GM19193 (cell line): ENCODE measurements around the gene HLA-DQA1.

Source experiments
- POLR2A ChIP-seq: IDR thresholded peaks from 4 replicates; pipeline ENCODE4 v1.6.1; 2011; ENCODE audit not compliant: insufficient read depth, insufficient read length; ENCODE audit errors: extremely low read depth

Gene HLA-DQA1

DNA sequence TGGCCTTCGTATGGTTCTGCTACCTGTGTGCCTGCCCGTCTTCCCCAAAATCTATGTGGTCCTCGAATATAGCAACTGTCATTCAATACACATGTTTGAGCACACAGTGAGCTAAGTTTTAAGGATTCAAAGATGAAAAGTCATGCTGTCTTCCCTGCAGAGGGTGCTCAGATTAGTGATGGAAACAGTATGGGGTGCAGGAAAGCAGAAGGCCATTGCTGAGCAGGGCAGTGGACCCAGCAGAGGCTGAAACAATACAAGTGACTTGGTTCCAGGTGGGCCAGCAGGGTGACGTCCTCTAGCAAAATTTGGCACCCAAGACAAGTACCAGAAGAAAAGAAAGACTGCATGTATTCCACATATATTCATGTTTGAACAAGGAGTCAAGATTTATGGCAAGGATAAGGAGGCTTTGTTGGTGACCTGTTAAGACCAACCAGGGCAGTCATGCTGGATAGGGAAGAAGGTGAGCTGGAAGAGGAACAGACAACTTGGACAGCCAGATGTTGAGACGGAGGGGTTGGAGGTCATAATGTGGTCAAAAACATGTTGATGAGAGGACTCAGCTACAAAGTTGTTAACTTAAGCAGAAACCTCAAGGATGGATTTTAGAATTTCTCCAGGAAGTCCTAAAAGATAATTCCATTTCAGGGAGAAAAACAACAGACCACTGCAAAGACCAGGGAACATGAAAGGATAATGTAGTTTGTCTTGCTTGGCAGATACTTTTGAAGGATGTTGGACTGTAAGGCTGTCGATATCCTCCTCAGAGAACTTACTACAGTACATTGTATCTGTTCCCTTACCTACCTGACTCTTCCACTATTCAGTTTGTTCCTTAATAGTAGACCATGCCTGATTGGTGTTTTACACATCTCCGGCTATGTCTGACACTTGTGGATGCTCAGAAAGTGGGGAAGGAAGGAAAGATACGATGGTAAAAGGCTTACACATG is 2.5 kb downstream of the HLA-DQA1 start:
- TF ChIP-seq POLR2A = no peak

DNA sequence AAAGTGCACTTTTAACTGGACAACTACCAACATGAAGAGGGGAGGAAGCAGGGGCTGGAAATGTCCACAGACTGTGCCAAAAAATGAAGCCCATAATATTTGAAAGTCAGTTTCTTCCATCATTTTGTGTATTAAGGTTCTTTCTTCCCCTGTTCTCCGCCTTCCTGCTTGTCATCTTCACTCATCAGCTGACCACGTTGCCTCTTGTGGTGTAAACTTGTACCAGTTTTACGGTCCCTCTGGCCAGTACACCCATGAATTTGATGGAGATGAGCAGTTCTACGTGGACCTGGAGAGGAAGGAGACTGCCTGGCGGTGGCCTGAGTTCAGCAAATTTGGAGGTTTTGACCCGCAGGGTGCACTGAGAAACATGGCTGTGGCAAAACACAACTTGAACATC is 3.9 kb downstream of the HLA-DQA1 start:
- no peak for TF ChIP-seq POLR2A

DNA sequence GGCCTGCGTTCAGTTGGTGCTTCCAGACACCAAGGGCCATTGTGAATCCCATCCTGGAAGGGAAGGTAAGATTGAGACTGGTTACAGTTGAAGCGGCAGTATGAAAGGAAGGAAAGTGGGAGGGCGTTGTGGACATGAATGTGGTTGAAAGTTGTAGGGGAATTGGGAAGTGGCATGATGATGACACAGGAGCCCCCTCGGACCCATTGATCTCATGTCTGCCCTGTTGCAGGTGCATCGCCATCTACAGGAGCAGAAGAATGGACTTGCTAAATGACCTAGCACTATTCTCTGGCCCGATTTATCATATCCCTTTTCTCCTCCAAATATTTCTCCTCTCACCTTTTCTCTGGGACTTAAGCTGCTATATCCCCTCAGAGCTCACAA is 5.5 kb downstream of the HLA-DQA1 start:
- TF ChIP-seq POLR2A = no peak

DNA sequence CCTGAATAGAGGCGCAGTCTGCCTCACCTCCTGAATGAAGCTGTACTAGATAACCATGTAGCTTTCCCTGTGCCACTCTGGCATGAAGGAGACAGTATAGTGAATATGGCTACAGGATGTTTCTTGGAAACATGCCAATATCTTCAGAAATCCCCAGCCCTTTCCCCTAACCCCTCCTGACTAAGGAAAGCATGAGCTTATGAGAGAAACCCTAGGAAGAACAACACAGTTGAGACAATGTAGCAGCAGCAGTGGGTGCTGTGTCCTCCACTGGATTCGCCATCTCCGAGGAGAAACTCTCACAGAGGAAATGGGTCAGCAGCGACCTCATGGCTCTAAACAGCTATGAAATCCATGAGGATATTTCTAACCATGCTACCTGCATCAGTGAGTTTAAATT is 6.7 kb downstream of the HLA-DQA1 start:
- TF ChIP-seq POLR2A = no peak

DNA sequence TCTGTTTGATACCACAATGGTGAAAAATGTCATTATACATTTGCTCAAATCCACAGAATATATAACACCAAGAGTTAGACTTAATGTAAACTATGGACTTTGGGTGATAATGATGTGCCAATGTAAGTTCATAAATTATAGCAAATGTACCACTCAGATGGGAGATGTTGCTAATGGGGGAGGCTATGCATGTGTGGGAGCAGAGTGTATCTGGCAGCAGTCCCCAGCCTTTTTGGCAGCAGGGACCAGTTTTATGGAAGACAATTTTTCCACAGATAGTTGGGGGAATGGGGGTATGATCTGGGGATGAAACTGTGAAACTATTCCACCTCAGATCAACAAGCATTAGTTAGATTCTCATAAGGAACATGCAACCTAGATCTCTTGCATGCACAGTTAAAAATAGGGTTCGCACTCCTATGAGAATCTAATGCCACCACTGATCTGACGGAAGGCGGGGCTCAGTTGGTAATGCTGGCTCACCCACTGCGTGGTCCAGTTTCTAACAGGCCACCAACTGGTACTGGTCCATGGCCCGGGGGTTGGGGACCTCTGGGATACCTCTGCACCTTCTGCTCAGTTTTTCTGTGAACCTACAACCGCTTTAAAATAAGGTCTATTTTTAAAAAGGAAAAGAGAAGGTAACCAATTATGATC is 8.0 kb downstream of the HLA-DQA1 start:
- no peak for TF ChIP-seq POLR2A

DNA sequence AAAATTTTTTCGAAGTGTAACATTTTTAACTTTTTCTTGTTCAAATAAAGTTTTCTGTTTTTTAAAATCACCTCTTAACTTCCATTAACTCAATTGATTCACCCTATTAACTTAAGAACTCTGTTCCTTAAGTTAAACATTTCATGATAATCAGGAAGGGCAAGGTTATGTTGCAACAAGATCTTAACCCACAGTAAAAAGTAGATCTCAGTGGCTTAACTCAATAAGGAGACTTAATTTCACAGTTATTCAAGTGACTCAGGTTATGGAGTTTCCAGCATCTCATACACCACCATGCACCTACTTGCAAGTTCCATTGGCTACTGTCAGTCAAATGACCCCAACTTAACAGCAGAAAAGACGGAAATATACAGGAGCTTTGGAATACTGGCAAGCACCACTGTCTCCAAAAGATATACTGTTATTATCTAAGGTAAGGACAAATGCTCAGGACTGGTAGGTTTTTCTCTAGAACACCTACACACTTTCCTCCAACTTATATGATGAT is 18.1 kb downstream of the HLA-DQA1 start:
- no peak for TF ChIP-seq POLR2A

DNA sequence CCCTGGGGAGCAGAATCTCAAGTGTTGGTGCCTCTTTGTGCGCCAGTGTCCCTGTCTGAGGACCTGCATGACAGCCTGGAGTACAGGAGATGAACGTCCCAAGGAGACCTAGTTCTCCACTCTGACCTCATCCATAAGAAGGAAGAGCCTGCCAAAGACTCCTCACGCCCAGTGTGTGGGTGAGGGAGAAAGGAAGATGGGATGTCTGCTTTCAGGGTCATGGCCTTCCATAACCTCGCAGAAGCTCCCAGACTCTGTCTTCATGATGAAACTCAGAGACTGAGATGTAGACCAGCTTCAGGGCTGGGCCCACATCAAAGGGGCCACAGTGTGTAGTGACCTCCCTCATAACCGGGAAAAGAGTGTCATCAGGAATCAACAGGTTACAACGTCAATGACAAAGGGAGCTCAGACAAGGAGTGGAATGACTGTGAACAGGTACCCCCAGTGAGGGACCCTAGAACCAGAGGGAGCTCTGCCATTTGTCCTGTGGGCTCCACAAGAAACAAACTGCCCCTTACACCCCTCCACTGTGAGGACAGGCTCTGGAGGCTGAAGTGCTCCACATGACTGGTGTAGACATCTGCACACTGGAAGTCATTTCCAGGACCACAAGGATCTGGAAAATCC is 21.2 kb downstream of the HLA-DQA1 start:
- TF ChIP-seq POLR2A = peak; percentile 35

DNA sequence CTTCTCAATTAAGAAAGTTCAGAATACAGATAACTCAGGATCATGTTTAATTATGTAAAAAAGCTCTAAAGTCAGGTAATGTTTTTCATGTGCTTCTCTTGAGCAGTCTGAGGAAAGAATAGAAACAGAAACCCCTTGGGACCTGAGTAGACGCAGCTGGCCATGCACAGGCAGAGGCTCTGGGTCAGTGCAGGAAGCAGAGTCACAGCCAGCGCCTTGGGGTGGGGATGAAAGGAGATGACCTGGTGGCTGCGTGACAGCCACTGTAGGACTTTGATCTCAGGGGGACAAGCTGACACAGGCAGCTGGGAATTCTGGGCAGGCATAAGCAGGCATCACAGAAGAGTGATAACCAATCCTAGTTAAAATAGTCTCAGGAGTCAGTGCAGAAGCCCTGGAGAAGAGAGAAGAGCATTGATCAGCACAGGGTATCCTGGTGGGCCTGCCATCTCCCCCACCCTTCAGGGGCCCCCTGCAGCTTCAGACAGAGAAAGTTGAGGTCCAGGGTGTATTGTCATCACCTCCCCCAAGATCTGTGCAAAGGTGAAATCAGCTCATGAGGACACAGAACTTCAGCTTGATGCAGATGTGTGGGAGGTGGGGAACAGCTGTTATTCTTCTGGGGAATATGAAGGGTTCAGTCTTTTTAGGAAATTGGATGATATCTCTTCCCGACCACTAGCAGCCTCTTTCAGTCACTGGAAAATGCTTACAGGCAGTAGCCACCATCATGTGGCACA is 22.8 kb downstream of the HLA-DQA1 start:
- TF ChIP-seq POLR2A = peak; percentile 14

DNA sequence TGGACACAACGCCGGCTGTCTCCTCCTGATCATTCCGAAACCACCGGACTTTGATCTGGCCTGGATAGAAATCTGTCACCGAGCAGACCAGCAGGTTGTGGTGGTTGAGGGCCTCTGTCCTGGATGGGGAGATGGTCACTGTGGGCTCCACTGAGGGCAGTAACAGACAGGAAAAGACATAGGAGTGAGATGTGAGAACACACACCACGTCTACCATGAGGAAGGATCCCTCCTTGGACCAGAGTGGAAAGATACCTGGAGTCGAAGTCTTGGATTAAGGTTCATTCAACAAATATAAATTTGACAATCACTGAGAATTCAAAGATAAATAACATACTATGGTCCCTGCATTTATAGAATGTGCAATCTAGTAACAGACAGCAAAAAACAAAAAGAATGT is 24.9 kb downstream of the HLA-DQA1 start:
- no peak for TF ChIP-seq POLR2A

DNA sequence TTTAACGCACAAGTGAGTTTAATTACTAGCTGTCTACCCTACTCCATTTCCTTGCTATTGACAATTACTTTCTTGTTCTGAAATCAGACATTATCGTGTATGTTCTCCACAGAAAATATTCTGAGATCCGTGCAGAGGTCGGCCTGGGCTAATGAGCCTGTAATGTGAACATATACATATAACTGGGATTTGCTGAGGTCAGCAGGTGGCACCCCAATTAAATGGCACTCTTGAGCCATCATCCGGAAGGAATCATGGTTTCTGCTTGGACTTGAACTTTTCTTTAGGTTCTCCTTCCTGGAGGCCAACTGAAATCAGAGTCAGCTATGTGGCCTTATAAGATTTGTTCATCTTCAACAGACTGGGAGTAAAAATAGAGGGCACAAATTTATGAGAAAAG is 25.6 kb downstream of the HLA-DQA1 start:
- TF ChIP-seq POLR2A = no peak

DNA sequence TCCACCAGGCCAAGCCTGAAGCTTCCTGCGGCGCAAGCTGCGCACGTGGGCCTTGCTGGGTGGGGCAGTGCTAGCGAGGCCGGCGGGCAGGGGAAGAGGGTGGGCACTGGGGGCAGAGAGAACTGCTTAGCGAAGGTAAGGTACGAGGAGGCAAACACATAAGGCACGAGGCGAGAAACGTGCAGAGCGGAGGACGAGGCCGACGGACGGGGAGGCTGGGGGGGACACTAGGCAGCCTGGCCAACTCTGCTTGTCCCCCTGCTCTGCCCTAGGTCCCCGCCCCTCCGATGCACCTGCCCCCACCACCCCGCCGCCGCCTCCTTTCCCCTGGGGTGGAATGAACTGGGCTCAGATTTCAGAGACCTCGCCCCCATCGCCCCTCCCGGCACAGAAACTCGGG is 27.1 kb downstream of the HLA-DQA1 start:
- TF ChIP-seq POLR2A = no peak

DNA sequence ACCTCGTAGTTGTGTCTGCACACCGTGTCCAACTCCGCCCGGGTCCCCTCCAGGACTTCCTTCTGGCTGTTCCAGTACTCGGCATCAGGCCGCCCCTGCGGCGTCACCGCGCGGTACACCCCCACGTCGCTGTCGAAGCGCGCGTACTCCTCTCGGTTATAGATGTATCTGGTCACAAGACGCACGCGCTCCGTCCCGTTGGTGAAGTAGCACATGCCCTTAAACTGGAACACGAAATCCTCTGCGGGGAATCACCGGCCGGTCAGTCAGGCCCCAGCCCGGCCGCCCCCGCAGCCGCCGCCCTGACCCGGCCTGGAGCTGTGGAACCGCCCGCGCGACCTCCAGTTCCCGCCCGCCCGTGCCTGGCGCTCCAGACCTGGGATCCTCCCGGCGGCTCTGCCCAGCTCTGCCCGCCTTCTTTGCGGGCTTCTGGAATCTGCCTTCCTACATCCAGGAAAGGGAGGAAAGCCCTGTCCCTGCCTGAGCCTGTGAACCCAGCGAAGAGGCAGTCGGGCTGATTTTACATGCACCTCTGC is 27.7 kb downstream of the HLA-DQA1 start:
- no peak for TF ChIP-seq POLR2A

DNA sequence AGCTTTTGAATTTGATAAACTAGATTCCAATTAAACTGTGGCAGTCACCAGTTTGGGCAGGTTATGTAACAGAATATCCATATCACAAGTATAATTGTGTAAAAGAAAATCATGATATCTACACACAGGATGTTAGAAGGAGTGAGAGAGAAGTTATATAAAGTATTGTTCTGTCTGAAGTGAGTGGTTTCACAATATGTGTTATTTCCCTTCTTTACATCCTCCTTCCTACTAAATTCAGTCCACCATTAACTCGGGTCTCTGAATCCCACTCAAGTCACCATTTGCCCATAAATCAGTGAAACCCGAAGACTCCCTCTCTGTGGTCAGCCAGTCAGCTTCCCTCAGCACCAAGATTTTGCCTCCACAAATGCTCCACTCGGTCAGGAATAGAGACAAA is 28.5 kb downstream of the HLA-DQA1 start:
- TF ChIP-seq POLR2A = no peak
